HG02981 (cell line): ENCODE results near the gene MAGEB18.

Source experiments
- ATAC-seq: cut with Tn5 transposase; IDR thresholded peaks from one replicate; pipeline ENCODE4 v1.9.1; 2021; ENCODE audit warnings: mild to moderate bottlenecking, moderate library complexity; ENCODE audit not compliant: unreplicated experiment

MAGEB18 gene

DNA sequence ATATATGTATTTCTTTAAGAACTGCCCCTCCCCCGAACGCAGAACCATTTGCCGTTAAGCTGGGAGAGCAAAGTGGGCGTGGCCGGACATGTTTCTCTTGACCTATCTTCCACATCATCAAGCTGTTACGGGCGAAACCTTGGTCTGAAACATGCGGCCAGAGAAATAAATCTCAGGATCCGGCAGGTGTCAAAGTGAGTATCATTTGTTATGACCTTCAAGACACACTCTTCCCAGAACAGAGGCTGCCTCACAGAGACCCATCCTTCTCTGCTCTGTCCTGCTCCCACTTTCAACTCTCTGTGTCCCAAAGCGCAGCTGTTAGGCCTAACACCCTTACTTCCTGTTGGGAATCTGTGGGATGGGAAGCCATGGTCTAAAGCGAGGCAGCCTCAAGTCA is at the start of gene MAGEB18:
MAGEB18 (plus strand) TSS at position 70 of the 400 bp plus-strand sequence. CDS start 643 bp downstream, outside the sequence.
- ATAC-seq = no peak

GRCh38 chrX:26100421-26100920 is 37.7 kb upstream of the MAGEB18 start:
- ATAC-seq = no peak

- no peak for ATAC-seq
Observed at GRCh38 chrX:26109142-26109541, 29.0 kb upstream of the MAGEB18 start.

GRCh38 chrX:26146024-26146423 is 7.9 kb downstream of the MAGEB18 start:
- no peak for ATAC-seq

GRCh38 chrX:26160301-26160700 is 22.2 kb downstream of the MAGEB18 start, which contains the start of gene MAGEB6B:
Gene MAGEB6B, plus strand, starts transcription at chrX:26160601. Its CDS starts 0 bp downstream, at chrX:26160601.
- ATAC-seq = no peak
